ENCODE data around the gene TCF7L1. TPM values are rescaled to one million over a fixed set of nuclear protein-coding genes. Genes with fewer than 3 reads are reported as not detected.

Gene TCF7L1
- polyA plus RNA-seq, 3 donors: 0.05 to 0.09 TPM; not detected in 1

DNA sequence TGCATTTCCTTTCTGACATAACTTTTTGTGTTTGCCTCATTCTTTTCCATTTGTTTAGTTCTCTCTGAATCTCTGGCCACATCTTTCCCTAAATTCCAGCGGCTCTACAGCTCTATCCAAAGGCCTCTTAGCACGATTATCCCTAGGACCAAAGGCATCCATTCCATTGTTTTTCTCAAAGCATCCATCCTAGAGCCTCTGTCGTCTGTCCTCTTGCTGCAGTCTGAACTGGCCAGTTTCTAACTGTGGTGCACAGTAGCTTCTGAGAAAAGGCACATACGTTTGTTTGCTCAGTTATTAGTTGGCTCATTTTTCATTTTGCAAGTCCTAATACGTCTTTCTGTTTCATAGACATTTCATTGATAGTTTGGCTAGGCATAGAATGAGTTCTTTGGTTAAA is 45.7 kb upstream of the TCF7L1 start:
- no peak overlapping the region for H3K4me3 Mint-ChIP-seq
- TF ChIP-seq, protein P1, sequence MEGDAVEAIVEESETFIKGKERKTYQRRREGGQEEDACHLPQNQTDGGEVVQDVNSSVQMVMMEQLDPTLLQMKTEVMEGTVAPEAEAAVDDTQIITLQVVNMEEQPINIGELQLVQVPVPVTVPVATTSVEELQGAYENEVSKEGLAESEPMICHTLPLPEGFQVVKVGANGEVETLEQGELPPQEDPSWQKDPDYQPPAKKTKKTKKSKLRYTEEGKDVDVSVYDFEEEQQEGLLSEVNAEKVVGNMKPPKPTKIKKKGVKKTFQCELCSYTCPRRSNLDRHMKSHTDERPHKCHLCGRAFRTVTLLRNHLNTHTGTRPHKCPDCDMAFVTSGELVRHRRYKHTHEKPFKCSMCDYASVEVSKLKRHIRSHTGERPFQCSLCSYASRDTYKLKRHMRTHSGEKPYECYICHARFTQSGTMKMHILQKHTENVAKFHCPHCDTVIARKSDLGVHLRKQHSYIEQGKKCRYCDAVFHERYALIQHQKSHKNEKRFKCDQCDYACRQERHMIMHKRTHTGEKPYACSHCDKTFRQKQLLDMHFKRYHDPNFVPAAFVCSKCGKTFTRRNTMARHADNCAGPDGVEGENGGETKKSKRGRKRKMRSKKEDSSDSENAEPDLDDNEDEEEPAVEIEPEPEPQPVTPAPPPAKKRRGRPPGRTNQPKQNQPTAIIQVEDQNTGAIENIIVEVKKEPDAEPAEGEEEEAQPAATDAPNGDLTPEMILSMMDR (IDR thresholded peaks at IDR 0.05): no peak
- Histone ChIP-seq H3K4me2 (replicated peaks; ENCODE audit: extremely low read depth, low read length, poor library complexity, severe bottlenecking) (no peak overlapping the region), H3K9me3 (replicated peaks in 1 of 2; ENCODE audit: control insufficient read depth in 1 of 2, insufficient read depth in 1 of 2, low read length in 2 of 2) (peaks cover 0 to 3% of the 10 kb centered on the region in 2 donors), H4K20me1 (ENCODE audit: insufficient read depth, low read length) (no peaks in the 10 kb centered on the region), H3K27ac (ENCODE audit: low read depth in 1 of 2, low read length in 2 of 2) (no peak overlapping the region), H3K27me3 (ENCODE audit: control insufficient read depth in 2 of 2, insufficient read depth in 2 of 2, low read length in 2 of 2) (no peaks in the 10 kb centered on the region), H3K36me3 (replicated peaks in 1 of 2; ENCODE audit: control insufficient read depth in 1 of 2, insufficient read depth in 2 of 2, low read length in 2 of 2) (no peaks in the 10 kb centered on the region), H3K79me2 (ENCODE audit: insufficient read depth, low read length) (no peaks in the 10 kb centered on the region), H3K4me1 (ENCODE audit: control insufficient read depth in 1 of 2, insufficient read depth in 2 of 2, low read length in 2 of 2) (no peaks in the 10 kb centered on the region), H3K9ac (ENCODE audit: insufficient read depth, low read length, poor library complexity, severe bottlenecking) (no peak overlapping the region), H2AFZ (ENCODE audit: insufficient read depth, low read depth, low read length, poor library complexity, severe bottlenecking) (no peak overlapping the region), H3K4me3 (replicated peaks in 1 of 3; ENCODE audit: low read depth in 2 of 3, low read length in 3 of 3) (no peak overlapping the region)
- DNase-seq: no peak
- 97% methylated on average over 3 of the region's 5 CpGs for WGBS (ENCODE audit: insufficient coverage)
- intact Hi-C loops (cut with micrococcal nuclease): no loop called here
- no peaks in the 10 kb centered on the region for H3K4me1 Mint-ChIP-seq
- H3K27me3 Mint-ChIP-seq (ENCODE audit: low read depth in 3 of 3): peaks cover 8 to 10% (median 8%) of the 10 kb centered on the region in 3 donors
- no peaks in the 10 kb centered on the region for H3K36me3 Mint-ChIP-seq
- H3K9me3 Mint-ChIP-seq: peaks cover 1 to 9% (median 4%) of the 10 kb centered on the region in 7 donors
- H3K27ac Mint-ChIP-seq: no peak overlapping the region

DNA sequence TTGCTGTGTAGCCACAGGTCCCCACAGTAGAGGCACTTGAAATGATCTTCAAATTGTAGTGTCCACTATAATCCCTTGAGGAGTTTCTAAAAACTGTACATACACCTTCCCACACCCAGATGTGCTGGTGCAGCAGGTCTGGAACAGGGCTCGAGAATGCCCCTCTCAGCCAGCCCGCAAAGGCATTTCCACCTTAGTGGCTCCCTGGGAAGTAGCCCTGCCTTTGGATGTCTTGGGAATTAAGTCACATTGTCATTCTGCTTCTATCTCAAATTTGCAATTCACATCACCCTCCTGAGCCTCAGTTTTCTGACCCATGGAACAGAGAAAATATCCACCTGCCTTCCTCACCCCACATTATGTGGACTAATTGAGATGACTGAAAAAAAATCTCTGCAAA is 44.3 kb upstream of the TCF7L1 start:
- peaks cover 0 to 6% (median 0%) of the 10 kb centered on the region in 7 donors for H3K9me3 Mint-ChIP-seq
- H3K9ac ChIP-seq (ENCODE audit: insufficient read depth, low read length, poor library complexity, severe bottlenecking): no peak overlapping the region
- WGBS (ENCODE audit: insufficient coverage): 92% methylated on average over 2 of the region's 2 CpGs
- intact Hi-C loops (cut with micrococcal nuclease): no loop called here
- H3K4me3 ChIP-seq (replicated peaks in 1 of 3; ENCODE audit: low read depth in 2 of 3, low read length in 3 of 3): no peak overlapping the region
- TF ChIP-seq, protein P1 (IDR thresholded peaks at IDR 0.05): no peak
- H3K36me3 Mint-ChIP-seq: no peaks in the 10 kb centered on the region
- no peaks in the 10 kb centered on the region for H3K4me1 ChIP-seq (ENCODE audit: control insufficient read depth in 1 of 2, insufficient read depth in 2 of 2, low read length in 2 of 2)
- no peak overlapping the region for H3K4me3 Mint-ChIP-seq
- no peak overlapping the region for H3K4me2 ChIP-seq (replicated peaks; ENCODE audit: extremely low read depth, low read length, poor library complexity, severe bottlenecking)
- no peaks in the 10 kb centered on the region for H3K9me3 ChIP-seq (replicated peaks in 1 of 2; ENCODE audit: control insufficient read depth in 1 of 2, insufficient read depth in 1 of 2, low read length in 2 of 2)
- H3K36me3 ChIP-seq (replicated peaks in 1 of 2; ENCODE audit: control insufficient read depth in 1 of 2, insufficient read depth in 2 of 2, low read length in 2 of 2): no peaks in the 10 kb centered on the region
- H3K4me1 Mint-ChIP-seq: no peaks in the 10 kb centered on the region
- H3K27me3 ChIP-seq (ENCODE audit: control insufficient read depth in 2 of 2, insufficient read depth in 2 of 2, low read length in 2 of 2): no peaks in the 10 kb centered on the region
- no peak for DNase-seq
- H4K20me1 ChIP-seq (ENCODE audit: insufficient read depth, low read length): no peaks in the 10 kb centered on the region
- H3K27me3 Mint-ChIP-seq (ENCODE audit: low read depth in 3 of 3): peaks cover 5 to 8% (median 6%) of the 10 kb centered on the region in 3 donors
- H3K27ac ChIP-seq (ENCODE audit: low read depth in 1 of 2, low read length in 2 of 2): no peak overlapping the region
- H2AFZ ChIP-seq (ENCODE audit: insufficient read depth, low read depth, low read length, poor library complexity, severe bottlenecking): no peak overlapping the region
- no peaks in the 10 kb centered on the region for H3K79me2 ChIP-seq (ENCODE audit: insufficient read depth, low read length)
- no peak overlapping the region for H3K27ac Mint-ChIP-seq

All from CD14-positive monocyte (primary cell).